Measurements from ENCODE around the gene ARFGAP2. TPM values are rescaled to one million over a fixed set of nuclear protein-coding genes. Genes with fewer than 3 reads are reported as not detected.

ARFGAP2 gene
- total RNA-seq, 1 experiment from 2014 or later, result 78.0 TPM

DNA sequence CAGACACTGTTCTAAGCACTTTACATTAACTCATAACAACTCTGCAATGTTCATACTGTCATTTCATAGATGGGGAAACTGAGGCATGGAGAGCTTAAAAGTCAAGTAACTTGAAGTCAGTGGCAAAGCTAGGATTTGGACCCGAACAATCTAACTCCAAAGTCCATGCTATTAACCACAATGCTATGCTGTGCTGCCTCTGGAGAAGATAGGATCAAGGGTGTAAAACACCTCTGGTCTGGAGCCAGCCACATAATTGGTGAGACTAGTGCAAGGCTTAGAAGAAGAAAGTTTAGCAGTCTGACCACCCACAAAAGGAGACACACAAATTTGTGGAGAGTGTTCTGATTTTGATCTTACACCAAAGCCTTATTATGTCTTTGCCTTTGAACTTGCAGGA is 43.7 kb downstream of the ARFGAP2 start:
- no peak overlapping the region for H3K4me3 Mint-ChIP-seq (ENCODE audit: unreplicated experiment)
- no peak for DNase-seq (ENCODE audit: unreplicated experiment)
- no TSS peak for BruUV-seq (replicated peaks)
- H3K9me3 Mint-ChIP-seq (ENCODE audit: unreplicated experiment), result no peaks in the 10 kb centered on the region
- H3K27me3 Mint-ChIP-seq (ENCODE audit: insufficient read depth, unreplicated experiment), result no peaks in the 10 kb centered on the region
- intact Hi-C loops (cut with micrococcal nuclease), result no loop called here
- TF ChIP-seq, protein P1, sequence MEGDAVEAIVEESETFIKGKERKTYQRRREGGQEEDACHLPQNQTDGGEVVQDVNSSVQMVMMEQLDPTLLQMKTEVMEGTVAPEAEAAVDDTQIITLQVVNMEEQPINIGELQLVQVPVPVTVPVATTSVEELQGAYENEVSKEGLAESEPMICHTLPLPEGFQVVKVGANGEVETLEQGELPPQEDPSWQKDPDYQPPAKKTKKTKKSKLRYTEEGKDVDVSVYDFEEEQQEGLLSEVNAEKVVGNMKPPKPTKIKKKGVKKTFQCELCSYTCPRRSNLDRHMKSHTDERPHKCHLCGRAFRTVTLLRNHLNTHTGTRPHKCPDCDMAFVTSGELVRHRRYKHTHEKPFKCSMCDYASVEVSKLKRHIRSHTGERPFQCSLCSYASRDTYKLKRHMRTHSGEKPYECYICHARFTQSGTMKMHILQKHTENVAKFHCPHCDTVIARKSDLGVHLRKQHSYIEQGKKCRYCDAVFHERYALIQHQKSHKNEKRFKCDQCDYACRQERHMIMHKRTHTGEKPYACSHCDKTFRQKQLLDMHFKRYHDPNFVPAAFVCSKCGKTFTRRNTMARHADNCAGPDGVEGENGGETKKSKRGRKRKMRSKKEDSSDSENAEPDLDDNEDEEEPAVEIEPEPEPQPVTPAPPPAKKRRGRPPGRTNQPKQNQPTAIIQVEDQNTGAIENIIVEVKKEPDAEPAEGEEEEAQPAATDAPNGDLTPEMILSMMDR (IDR thresholded peaks at IDR 0.05; ENCODE audit: unreplicated experiment), result no peak
- H3K36me3 Mint-ChIP-seq (ENCODE audit: insufficient read depth, unreplicated experiment), result peaks cover 8% of the 10 kb centered on the region
- ChIA-PET CTCF (no interaction called here), POLR2A (no interaction called here)
- H3K27ac Mint-ChIP-seq (ENCODE audit: low read depth, unreplicated experiment), result no peak overlapping the region
- no peaks in the 10 kb centered on the region for H3K4me1 Mint-ChIP-seq (ENCODE audit: insufficient read depth, unreplicated experiment)

DNA sequence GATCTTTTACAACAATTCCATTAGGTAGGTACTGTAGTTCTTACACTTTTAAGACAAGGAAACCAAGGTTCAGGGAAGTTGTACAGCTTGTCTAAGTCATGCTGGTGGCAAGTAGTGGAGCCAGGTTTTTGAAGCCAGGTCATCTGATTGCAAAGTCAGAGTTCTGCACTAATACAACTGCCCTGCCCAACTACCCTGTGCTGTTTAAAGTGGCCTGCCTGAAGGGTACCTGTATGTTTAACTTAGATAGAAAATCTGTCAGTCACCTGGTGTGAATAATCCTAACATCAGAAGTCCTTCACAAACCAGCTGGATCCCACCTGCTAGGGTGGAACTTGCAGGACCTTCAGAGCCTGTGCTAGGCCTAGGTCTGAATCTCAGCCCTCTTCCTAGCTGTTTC is 44.2 kb downstream of the ARFGAP2 start:
- ChIA-PET CTCF (interaction anchor here (0.6 to 2.5 kb wide), 2 partner anchors 20 to 240 kb away, joined by 3 to 12 read pairs; no protein-coding TSS in a partner anchor), POLR2A (no interaction called here)
- H3K4me3 Mint-ChIP-seq (ENCODE audit: unreplicated experiment), result no peak overlapping the region
- TF ChIP-seq, protein P1 (IDR thresholded peaks at IDR 0.05; ENCODE audit: unreplicated experiment), result no peak
- no peak for DNase-seq (ENCODE audit: unreplicated experiment)
- no peaks in the 10 kb centered on the region for H3K9me3 Mint-ChIP-seq (ENCODE audit: unreplicated experiment)
- H3K4me1 Mint-ChIP-seq (ENCODE audit: insufficient read depth, unreplicated experiment), result no peaks in the 10 kb centered on the region
- no peak overlapping the region for H3K27ac Mint-ChIP-seq (ENCODE audit: low read depth, unreplicated experiment)
- intact Hi-C loops (cut with micrococcal nuclease), result no loop called here
- no peaks in the 10 kb centered on the region for H3K27me3 Mint-ChIP-seq (ENCODE audit: insufficient read depth, unreplicated experiment)
- no TSS peak for BruUV-seq (replicated peaks)
- H3K36me3 Mint-ChIP-seq (ENCODE audit: insufficient read depth, unreplicated experiment), result peaks cover 3% of the 10 kb centered on the region

GRCh38 chr11:47131136-47131535 is 45.5 kb downstream of the ARFGAP2 start:
- ChIA-PET POLR2A (no interaction called here), CTCF (interaction anchor here (2.5 kb wide), 1 partner anchor 21 kb away, joined by 12 read pairs; no protein-coding TSS in a partner anchor)
- intact Hi-C loops (cut with micrococcal nuclease), result no loop called here
- no peaks in the 10 kb centered on the region for H3K27me3 Mint-ChIP-seq (ENCODE audit: insufficient read depth, unreplicated experiment)
- no peaks in the 10 kb centered on the region for H3K9me3 Mint-ChIP-seq (ENCODE audit: unreplicated experiment)
- no peak overlapping the region for H3K4me3 Mint-ChIP-seq (ENCODE audit: unreplicated experiment)
- TF ChIP-seq, protein P1 (IDR thresholded peaks at IDR 0.05; ENCODE audit: unreplicated experiment), result no peak
- BruUV-seq (replicated peaks), result no TSS peak
- H3K4me1 Mint-ChIP-seq (ENCODE audit: insufficient read depth, unreplicated experiment), result no peaks in the 10 kb centered on the region
- no peak for DNase-seq (ENCODE audit: unreplicated experiment)
- H3K27ac Mint-ChIP-seq (ENCODE audit: low read depth, unreplicated experiment), result no peak overlapping the region
- H3K36me3 Mint-ChIP-seq (ENCODE audit: insufficient read depth, unreplicated experiment), result no peaks in the 10 kb centered on the region

GRCh38 chr11:47130543-47130942 is 46.1 kb downstream of the ARFGAP2 start:
- Mint-ChIP-seq H3K4me3 (ENCODE audit: unreplicated experiment) (no peak overlapping the region), H3K9me3 (ENCODE audit: unreplicated experiment) (no peaks in the 10 kb centered on the region), H3K27ac (ENCODE audit: low read depth, unreplicated experiment) (no peak overlapping the region), H3K36me3 (ENCODE audit: insufficient read depth, unreplicated experiment) (no peaks in the 10 kb centered on the region), H3K27me3 (ENCODE audit: insufficient read depth, unreplicated experiment) (no peaks in the 10 kb centered on the region), H3K4me1 (ENCODE audit: insufficient read depth, unreplicated experiment) (no peaks in the 10 kb centered on the region)
- TF ChIP-seq, protein P1 (IDR thresholded peaks at IDR 0.05; ENCODE audit: unreplicated experiment), result no peak
- intact Hi-C loops (cut with micrococcal nuclease), result no loop called here
- no peak for DNase-seq (ENCODE audit: unreplicated experiment)
- CTCF ChIA-PET, result interaction anchor here (0.5 to 2.5 kb wide), 3 partner anchors 9 to 242 kb away, joined by 3 to 12 read pairs (median 4); no protein-coding TSS in a partner anchor
- POLR2A ChIA-PET, result no interaction called here
- no TSS peak for BruUV-seq (replicated peaks)

All from MCF 10A (cell line).